ENCODE data around the gene EYA2.

The EYA2 gene

DNA sequence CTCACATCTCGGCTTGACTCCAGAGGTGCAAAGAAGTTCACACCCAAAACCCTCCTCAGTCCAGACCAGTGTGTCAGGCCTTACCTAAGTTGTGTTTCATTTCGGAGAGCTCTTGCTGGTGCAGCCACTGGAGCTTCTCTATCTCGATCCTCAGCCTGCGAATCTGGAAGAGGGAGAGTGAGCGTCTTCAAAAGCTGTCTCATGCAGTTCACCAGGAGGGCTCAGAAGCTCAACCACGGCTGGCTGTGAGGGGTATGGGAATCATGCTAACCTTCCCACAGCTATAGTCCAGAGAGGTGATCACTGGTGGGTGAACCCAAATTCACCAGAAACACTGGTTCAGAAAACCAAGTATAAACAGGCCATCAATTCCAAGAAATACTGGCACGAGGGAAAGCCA lies 332.5 kb downstream of the EYA2 start:
- no peak for DNase-seq (ENCODE audit: low read depth)

- DNase-seq (ENCODE audit: low read depth): no peak
Observed at GRCh38 chr20:47227576-47227975, 332.9 kb downstream of the EYA2 start.

GRCh38 chr20:47228654-47229053 lies 334.0 kb downstream of the EYA2 start:
- no peak for DNase-seq (ENCODE audit: low read depth)

GRCh38 chr20:47230811-47231256 lies 336.2 kb downstream of the EYA2 start:
- DNase-seq (ENCODE audit: low read depth): no peak

DNA sequence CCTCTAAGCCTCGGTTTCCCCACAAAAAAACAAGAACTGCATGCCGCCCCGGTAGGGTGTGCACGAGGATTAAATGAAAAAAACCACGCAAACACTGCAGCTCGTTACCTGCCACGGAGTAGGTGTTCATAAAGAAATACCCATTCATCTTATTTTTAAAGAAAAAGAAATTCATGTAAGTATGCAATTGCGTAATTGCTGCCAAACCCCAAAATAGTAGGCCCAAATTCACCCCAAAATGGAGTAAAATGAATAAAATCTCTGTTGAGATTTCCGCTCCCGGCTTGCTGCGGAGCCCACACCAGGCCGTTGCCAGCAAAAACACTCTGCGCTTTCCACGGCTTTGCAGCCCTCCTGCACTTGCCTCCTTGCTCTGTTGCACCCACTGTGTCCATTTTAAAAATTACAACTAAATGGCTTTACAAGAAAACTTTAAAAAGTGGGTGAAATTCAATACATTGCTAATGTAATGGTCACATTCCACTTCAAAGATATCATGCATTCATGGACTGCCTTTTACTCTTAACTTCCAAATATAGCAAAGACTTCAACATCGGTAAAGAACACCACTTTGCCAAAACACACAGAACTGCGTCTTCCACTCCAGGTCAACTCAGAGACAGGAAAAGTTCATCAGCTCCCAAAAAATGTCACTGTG lies 336.9 kb downstream of the EYA2 start:
- DNase-seq (ENCODE audit: low read depth): no peak

DNA sequence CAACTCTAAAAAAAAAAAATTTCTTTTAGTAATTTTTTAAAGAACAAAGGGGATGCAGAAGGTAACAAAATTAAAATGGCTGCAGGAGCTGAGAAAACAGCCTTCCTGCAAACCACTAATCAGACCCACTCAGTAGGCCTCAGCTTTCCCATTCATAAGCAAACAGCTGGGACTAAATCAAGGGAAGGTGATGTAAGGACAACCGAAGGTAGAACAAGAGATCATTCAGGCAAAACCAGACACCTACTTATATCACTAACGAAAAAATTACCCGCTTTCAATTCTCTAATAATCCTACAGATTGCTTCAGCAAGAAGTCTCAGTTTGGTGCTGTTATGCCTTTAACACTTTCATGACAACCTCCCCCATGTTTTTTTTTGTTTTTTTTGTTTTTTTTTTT lies 337.9 kb downstream of the EYA2 start:
- DNase-seq (ENCODE audit: low read depth): no peak

DNA sequence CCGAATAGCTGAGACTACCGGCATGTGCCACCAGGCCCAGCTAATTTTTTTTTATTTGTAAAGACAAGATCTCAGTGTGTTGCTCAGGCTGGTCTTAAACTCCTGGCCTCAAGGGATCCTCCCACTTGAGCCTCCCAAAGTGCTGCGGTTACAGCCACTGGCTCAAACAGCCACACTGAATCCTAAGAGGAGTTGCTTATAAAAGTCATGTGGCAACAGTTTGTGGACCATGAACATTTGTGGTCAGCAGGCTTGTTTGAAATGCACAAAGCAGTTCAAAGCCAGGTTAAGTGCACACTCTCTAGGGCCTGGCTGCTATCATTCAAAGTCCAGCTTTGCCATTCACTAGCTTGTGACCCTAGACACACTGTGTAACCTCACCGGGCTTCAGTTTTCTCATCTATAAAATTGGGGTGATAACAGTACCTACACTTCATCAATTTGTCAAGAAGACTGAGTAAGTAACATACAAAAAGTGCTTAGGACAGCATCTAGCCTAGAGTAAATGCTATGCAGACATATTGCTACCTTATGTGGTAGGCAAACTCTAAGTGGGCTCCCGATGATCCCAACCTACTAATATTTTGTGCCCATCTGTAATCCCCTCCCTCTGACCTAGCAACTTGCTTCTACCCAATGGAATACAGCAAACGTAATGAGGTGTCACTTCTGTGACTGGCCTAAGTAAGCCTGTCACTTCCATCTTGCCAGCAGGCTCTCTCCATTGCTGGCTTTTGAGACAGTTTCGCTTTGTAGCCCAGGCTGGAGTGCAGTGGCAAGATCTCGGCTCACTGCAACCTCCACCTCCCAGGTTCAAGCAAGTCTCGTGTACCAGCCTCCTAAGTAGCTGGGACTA lies 338.9 kb downstream of the EYA2 start:
- DNase-seq (ENCODE audit: low read depth): no peak

GRCh38 chr20:47235111-47235510 lies 340.5 kb downstream of the EYA2 start:
- DNase-seq (ENCODE audit: low read depth): no peak

GRCh38 chr20:47235853-47236638 lies 341.4 kb downstream of the EYA2 start:
- no peak for DNase-seq (ENCODE audit: low read depth)

DNA sequence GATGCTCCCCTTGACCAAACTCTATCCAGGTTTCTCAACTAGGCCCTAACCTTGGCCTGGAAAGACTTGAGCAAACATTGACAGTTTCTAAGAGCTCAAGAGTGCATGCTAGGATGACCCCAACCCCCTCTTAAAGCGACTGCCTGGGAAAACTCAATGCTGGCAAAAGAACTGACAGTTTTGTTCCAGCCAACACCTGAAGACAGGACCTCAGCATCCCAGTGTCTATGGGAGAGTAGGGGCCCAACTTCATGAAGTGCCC lies 341.9 kb downstream of the EYA2 start:
- no peak for DNase-seq (ENCODE audit: low read depth)

DNA sequence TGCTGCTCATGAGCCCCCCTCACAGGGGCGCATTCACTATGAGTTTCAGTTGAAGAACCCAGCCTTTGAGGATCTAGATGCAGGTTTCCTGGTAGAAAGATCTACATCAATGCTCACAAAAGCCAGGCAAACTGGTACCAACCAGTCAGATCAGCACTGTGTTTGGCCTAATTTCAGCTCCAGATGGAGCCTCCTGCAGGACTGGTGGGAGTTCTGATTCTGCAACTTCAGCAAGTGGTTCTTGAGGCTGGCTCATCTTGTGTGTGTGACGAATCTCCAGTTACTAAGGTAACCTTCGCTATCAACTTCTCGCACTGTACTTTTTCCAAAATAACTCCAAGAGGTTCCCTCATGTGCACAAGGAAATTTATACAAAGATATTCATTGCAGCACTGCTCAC lies 343.1 kb downstream of the EYA2 start:
- DNase-seq (ENCODE audit: low read depth): no peak

Data from activated T-cell treated with anti-CD3 and anti-CD28 coated beads for 24 hours (primary cell).